Mucosa of descending colon (tissue), 3 donors: ENCODE measurements around the gene ERO1B. TPM values are rescaled to one million over a fixed set of nuclear protein-coding genes. Genes with fewer than 3 reads are reported as not detected.
"Not testable (repeated sequence)": the region's sequence is repeated elsewhere in the genome, so short reads cannot be mapped to it uniquely, and the experiment has no call there.

Experiments
- ATAC-seq: fragments of 200-7000 bp; cut with Tn5 transposase; one replicate; pipeline ENCODE4 v1.9.1; 2020; ENCODE audit warnings: mild to moderate bottlenecking, moderate library complexity
- DNase-seq, 3 donors: peaks; one replicate each; pipeline ENCODE4 v3.0.0-alpha.2; 2020
- H3K36me3 ChIP-seq: fragments of 200-600 bp; one replicate; pipeline ENCODE4 v1.8.0; 2021; ENCODE audit warnings: low read depth, mild to moderate bottlenecking
- H3K4me1 ChIP-seq: fragments of 200-600 bp; one replicate; pipeline ENCODE4 v1.8.0; 2021; ENCODE audit warnings: low read depth, mild to moderate bottlenecking
- H3K4me3 ChIP-seq: fragments of 200-600 bp; one replicate; pipeline ENCODE4 v1.8.0; 2021; ENCODE audit warnings: mild to moderate bottlenecking
- H3K9me3 ChIP-seq: fragments of 200-600 bp; one replicate; pipeline ENCODE4 v1.8.0; 2021; ENCODE audit warnings: mild to moderate bottlenecking
- CTCF ChIP-seq: fragments of 200-600 bp; IDR thresholded peaks from one replicate; pipeline ENCODE4 v1.8.0; 2022; ENCODE audit warnings: antibody characterized with exemption, mild to moderate bottlenecking
- intact Hi-C, 2 donors: fragments of 100-400 bp; cut with DNase I in 1 of 2; cut with micrococcal nuclease in 1 of 2; formaldehyde crosslinking; loops; one replicate each; pipeline versions ENCODE4 v1.11.0 to v1.11.1; 2022; cut with DNase I, micrococcal nuclease
- total RNA-seq, 3 donors: library from RNA; stranded (reverse); fragmentation: NEBNext Ultra II Directional in 2 of 3; extraction: Animal tissue kit (Norgen Biotek cat#: 25700) in 2 of 3; gene quantifications; one replicate each; pipeline versions ENCODE4 v1.2.1 to v1.2.4, GENCODE V29; 2021 to 2023
- donor health status: DM: no; HTN: no; CAD: no; lungs with moderate emphysema.
- donor health status: DM: no; HTN: no; CAD: no.
- donor health status: DM: no; HTN: yes; CAD: no.

The ERO1B gene
- total RNA-seq, 3 donors from 2014 or later = 1.6 to 8.4 (median 3.0) TPM

GRCh38 chr1:236315518-236315917, 33.8 kb upstream of the ERO1B start:
- intact Hi-C loops = no loop called here
- no peak for TF ChIP-seq CTCF
- no peaks in the 10 kb centered on the region for H3K9me3 ChIP-seq
- H3K4me3 ChIP-seq = no peak overlapping the region
- DNase-seq (no peak), ATAC-seq (no peak)
- no peaks in the 10 kb centered on the region for H3K4me1 ChIP-seq
- H3K36me3 ChIP-seq = no peaks in the 10 kb centered on the region

- ATAC-seq = no peak
- Histone ChIP-seq H3K4me3 (no peak overlapping the region), H3K4me1 (no peaks in the 10 kb centered on the region), H3K9me3 (no peaks in the 10 kb centered on the region), H3K36me3 (no peaks in the 10 kb centered on the region)
- intact Hi-C loops = no loop called here
- no peak for DNase-seq
- TF ChIP-seq CTCF = no peak
These were observed 33.3 kb upstream of the ERO1B start for GRCh38 chr1:236315092-236315491.

GRCh38 chr1:236314050-236314449, 32.3 kb upstream of the ERO1B start:
- H3K4me1 ChIP-seq, ATAC-seq, H3K36me3 ChIP-seq, DNase-seq, H3K4me3 ChIP-seq, intact Hi-C loops, H3K9me3 ChIP-seq: not testable (repeated sequence)

- no peak for TF ChIP-seq CTCF
- DNase-seq = no peak
- ATAC-seq = no peak
- Histone ChIP-seq H3K9me3 (no peaks in the 10 kb centered on the region), H3K4me3 (no peak overlapping the region), H3K4me1 (no peaks in the 10 kb centered on the region), H3K36me3 (no peaks in the 10 kb centered on the region)
- intact Hi-C loops = no loop called here
These were observed 31.7 kb upstream of the ERO1B start for GRCh38 chr1:236313427-236313826.

- H3K4me3 ChIP-seq = no peak overlapping the region
- ATAC-seq (no peak), DNase-seq (no peak)
- no peaks in the 10 kb centered on the region for H3K4me1 ChIP-seq
- H3K9me3 ChIP-seq = no peaks in the 10 kb centered on the region
- intact Hi-C loops = no loop called here
- H3K36me3 ChIP-seq = no peaks in the 10 kb centered on the region
- TF ChIP-seq CTCF = no peak
These were observed 29.3 kb upstream of the ERO1B start for GRCh38 chr1:236311040-236311439.

GRCh38 chr1:236308827-236309226, 27.1 kb upstream of the ERO1B start:
- H3K4me1 ChIP-seq = no peaks in the 10 kb centered on the region
- no peak for TF ChIP-seq CTCF
- no peaks in the 10 kb centered on the region for H3K9me3 ChIP-seq
- H3K36me3 ChIP-seq = no peaks in the 10 kb centered on the region
- intact Hi-C loops = no loop called here
- H3K4me3 ChIP-seq = no peak overlapping the region
- ATAC-seq = no peak
- DNase-seq = no peak
